GM11168 (cell line): ENCODE results near the gene RGS18.
"Not testable (repeated sequence)": the region's sequence is repeated elsewhere in the genome, so short reads cannot be mapped to it uniquely, and the experiment has no call there.

ENCODE experiments used
- in situ Hi-C: fragments of 300-500 bp; cut with MboI; formaldehyde crosslinking; loops from one replicate; pipeline ENCODE4 v1.12.0; 2022; ENCODE audit warnings: low sequenced_read_pairs; ENCODE audit not compliant: unreplicated experiment

RGS18 gene, protein sequence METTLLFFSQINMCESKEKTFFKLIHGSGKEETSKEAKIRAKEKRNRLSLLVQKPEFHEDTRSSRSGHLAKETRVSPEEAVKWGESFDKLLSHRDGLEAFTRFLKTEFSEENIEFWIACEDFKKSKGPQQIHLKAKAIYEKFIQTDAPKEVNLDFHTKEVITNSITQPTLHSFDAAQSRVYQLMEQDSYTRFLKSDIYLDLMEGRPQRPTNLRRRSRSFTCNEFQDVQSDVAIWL

DNA sequence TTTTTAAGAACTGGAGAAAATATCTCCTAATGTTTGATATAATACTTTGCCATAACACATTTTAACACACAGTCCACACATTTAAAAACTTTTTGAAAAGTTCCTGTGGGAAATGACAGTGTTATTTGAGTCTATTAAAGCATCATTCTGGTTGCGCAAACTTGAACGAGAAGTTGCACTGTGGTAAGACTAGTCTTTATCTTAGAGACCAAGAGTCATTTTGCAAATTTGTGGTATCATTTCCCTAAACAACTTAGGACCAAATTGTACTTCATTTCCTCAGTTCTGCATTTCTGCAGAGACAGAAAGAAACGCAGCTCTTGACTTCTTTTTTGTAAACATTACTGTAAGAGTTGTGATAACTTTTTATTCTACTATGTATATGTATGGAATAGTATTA, at the start of gene RGS18:
TSS of gene RGS18 (plus strand) at position 282 of the 400 bp plus-strand sequence. CDS start 176 bp downstream, outside the sequence.
- in situ Hi-C loops = no loop called here

DNA sequence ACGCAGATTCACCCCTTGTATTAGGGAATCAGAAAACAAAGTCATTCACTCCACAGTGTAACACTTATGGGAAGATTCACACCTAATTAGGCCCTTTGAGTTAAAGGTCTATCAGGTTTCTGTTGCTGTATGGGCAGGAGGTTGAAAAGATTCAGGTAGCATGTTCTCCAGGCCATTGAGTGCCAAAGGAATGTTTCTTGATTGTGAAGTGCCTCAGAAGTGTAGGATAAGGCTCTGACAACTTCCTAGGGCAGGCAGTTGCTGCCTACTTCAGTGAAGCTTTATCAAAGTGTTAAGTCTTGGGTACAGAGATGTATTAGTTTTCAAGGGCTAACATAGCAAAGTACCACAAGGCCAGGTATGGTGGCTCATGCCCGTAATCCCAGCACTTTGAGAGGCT, 48.7 kb upstream of the RGS18 start:
- in situ Hi-C loops = no loop called here

DNA sequence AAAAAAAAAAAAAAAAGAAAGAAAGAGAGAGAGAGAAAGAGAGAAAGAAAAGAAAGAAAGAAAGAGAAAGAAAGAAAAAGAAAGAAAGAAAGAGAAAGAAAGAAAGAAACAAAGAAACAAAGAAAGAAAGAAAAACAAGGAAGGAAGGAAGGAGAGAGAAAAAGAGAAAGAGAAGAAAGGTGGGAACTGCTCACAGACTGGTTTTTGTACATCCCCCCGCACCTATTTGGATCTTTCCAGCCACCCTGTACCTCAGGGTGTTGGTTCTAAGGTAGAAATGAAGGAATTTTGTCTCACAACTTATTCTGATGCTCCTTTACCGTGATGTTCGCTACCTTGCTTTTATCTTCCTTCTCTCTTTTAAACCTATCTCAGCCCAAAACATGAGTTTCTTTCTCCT, 43.3 kb upstream of the RGS18 start:
- in situ Hi-C loops = no loop called here

DNA sequence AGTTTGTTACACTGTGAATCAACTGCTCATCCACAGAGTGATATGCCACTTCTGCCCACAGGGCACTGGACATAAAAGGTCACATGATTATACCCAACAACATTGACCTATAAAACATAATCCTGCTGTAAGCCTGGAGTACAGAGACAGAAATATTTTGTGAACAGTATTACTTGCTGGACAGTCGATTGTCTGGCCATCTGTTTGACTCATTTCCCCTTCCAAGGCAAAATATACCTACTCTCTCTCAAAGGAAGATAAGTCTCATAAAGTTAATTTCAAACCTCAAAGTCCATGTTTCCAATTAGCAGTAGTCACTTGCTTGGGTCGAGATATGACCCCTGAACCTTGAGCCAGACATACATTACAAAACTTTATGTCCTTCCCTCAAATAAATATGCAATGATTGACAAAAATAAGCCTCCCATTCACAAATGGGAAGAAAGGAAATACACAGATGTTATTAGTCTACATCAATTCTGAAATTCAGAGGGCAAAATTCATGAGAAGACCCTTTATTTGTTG, 39.3 kb upstream of the RGS18 start:
- in situ Hi-C loops = no loop called here

DNA sequence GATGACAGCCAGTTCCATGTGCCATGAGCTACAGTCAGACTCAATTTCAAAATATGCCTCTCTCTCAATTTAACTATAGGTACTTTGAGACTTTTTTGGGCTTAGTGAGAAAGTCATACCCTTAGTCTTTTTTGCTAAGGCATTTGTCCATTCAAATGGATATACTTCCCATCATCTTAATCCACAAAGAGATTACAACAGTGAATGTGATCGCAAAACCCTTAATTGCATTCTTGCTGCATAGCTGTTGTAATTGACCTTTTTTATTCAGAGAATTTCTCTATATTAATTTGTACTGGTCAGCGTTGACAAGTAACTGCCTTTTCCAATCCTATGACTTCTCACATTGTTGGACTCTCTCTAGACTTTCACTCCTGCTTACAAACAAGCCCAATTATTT, 38.6 kb upstream of the RGS18 start:
- in situ Hi-C loops = no loop called here

DNA sequence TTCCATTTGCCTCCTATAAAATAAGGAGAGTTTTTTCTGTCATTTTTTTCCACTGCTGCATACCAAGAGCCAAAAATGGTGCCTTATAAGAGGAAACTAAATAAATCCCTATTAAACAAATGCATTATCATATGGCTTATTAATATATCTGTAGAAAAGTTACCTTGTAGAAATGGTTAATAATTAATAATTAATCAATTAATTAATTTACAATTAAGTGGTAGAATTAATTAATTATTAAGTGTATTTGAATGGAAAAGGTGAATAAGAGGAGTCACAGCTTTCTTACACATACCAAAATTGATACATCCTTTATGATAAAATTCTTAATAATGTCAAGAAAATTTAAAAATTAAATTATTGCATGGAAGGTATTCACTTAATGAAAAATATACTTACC, 35.6 kb upstream of the RGS18 start:
- in situ Hi-C loops = no loop called here

DNA sequence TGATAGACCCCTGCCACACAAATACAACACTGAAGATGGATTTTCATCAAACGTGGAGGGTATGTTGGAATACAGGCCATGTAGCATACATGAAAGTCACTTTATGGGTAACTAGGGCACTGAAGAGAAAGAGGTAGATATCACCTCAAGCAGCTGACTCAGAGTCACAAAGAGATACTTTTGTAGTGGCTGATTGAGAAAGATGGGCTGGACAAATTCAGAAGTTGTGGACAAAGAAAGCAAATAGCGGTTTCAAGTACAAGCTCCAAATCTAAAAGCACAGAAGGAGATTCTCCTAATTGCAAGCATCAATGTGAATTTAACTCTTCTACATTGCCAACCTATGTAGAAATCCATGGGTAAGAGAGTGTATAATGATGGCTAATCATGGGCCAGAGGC, 35.0 kb upstream of the RGS18 start:
- in situ Hi-C loops = no loop called here

DNA sequence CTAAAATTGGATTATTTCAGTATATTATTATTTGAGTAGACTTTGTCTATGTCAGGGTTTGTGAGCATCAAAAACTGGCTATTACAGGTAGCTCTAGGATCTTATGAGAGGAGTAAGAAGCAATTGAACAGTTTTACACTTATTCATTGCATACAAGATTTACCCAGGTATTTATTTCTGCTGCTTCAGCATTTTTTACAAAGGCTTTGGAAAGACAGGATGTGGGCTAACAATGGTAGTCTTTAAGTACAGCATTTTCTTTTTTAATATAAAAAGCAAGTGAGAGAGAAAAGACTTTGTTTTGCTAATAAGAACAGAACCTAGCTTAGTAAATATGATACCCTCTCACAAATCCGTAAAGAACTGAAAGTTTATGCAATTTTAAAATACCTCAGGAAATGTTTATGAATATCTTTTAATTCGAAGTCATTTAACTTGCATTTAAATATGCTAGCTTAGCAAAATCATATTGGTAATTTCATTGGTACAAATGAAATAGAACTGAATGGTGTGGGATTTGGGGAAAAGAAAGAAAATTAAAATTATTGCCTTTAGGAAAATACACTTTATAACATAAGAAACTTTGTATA, 32.1 kb upstream of the RGS18 start:
- in situ Hi-C loops = no loop called here

DNA sequence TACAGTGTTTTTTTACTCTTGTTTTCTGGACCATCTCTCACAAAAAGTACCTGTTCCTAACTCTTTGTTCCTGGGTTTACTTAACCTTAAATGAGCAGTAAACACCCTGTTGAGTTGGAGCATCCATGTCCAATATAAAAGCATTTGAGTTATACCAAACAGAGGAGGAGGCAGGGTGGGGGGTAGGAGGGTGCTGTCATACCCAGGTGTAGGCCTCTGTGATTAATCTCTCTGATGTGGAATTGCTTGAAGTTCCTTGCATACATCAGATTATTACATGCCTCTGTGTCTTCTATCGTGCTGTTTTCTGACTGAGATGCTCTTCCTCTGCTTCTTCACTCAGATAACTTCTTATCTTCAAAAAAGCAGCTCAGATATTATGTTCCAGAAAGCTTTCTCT, 28.1 kb upstream of the RGS18 start:
- in situ Hi-C loops = no loop called here

DNA sequence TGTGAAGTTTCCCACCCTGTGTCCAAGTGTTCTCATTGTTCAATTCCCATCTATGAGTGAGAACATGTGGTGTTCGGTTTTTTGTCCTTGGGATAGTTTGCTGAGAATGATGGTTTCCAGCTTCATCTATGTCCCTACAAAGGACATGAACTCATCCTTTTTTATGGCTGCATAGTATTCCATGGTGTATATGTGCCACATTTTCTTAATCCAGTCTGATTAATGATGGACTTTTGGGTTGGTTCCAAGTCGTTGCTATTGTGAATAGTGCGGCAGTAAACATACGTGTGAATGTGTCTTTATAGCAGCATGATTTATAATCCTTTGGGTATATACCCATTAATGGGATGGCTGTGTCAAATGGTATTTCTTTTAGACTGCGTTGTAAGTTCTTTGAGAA, 27.4 kb upstream of the RGS18 start:
- in situ Hi-C loops = not testable (repeated sequence)

DNA sequence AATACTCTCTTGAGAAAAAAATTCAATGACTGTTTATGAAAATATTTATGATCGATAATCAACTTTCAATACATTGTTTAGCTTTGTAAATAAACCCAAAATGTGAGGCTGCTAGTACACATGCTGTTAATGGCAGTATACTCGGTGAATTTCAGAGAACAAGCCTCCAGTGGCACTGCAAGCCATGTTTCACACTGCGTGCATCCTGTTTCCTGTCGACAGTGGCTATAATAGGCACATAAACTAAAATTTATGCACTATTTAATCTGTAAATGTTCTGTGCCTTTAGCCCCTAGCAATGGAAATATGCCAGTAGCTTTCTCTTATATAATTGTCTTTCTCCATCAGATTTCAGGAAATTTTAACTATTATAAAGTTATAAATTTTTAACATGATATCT, 26.3 kb upstream of the RGS18 start:
- in situ Hi-C loops = no loop called here

DNA sequence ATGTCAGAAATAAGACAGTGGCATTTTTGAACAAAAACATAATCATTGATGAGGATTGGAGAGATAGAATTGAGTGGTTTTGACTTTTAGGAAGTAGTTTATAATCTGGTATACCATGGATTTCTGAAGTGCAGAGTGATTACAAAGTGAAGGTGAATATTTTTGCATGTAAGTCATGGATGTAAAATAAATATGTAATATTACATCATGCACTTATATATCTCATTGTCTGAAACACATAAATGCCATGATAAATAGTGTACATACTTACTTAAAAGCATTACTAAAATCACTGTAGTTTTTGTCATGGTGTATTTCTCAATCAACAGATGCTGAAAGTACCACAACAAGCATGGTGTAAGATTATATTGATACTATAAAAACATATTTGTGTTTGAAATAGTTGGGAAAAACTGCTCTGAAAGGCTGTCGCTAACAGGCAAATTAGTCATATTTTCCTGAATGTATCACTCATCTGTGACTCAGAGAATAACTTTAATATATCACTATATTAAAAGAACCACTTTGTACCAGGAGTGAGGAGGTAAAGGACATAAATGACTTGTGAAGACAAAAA, 24.8 kb upstream of the RGS18 start:
- in situ Hi-C loops = no loop called here

DNA sequence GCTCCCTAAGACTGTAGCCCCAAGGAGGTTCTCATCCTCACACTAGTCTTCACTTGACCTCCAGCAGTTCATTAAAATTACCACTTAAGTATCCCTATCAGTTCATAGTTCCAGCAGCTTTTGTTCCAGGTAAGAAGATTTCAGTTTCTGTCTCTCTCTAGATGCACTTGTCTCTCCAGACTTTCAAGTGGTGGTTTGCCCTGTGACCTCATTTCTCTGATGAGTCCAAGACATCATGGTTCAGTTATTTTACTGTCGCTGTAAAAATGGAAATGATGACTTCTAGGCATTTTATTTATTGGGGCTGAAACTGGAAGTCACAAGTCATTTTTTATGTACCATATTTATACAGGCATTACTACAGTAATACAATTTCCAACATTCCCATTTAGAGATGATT, 17.9 kb upstream of the RGS18 start:
- in situ Hi-C loops = no loop called here

DNA sequence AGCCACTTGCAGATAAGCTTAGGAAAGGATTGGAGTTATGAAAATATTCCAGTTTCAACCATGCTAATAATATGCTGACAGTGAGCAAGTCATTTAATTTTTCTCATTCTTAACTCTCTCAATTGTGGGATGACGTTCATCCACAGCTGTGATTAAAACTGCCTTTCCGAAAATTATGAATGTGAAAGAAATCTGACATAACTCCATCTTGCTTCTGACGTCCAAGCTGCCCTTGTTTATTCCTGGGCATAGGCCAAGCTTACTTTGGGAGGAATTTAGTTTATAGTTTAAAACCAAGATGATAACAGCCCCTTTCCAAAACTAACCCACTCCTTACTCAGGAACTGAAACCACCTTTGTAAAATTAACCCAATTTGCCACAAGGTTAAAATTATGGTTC, 11.0 kb upstream of the RGS18 start:
- in situ Hi-C loops = no loop called here

DNA sequence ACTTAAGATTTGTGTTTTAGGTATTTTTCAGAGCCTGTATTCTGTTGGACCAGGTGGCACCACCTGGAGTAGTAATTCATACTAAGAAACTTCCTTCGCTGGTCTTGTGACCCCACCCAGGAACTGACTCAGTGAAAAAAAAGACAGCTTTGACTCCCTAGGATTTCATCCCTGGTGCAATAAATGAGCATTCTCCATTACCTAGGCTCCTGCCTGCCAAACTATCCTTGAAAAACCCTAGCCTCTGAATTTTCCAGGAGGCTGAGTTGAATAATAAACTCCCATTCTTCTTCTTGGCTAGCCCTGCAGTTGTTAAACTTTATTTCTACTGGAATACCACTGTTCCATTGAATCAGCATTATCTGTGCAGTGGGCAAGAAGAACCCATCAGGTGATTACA, 10.6 kb upstream of the RGS18 start:
- in situ Hi-C loops = no loop called here

DNA sequence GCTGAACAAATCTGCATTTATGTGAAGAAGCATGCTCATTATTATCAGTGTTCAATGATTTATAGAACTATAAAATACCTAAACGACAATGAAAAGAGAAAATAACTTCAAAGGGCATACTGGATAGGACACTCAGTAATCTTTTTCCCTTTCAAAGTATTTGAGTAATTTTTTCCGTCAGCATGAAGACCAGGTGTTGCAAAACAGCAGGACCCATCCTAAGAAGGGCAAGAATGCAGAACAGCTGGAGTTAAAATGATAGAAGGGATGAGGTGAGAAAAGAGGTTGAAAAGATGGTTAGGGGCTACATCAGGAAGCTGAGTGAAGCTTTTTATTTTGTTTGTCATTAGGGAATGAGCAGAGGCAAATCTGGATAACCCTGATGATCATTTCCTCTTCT, 7.1 kb upstream of the RGS18 start:
- in situ Hi-C loops = no loop called here

DNA sequence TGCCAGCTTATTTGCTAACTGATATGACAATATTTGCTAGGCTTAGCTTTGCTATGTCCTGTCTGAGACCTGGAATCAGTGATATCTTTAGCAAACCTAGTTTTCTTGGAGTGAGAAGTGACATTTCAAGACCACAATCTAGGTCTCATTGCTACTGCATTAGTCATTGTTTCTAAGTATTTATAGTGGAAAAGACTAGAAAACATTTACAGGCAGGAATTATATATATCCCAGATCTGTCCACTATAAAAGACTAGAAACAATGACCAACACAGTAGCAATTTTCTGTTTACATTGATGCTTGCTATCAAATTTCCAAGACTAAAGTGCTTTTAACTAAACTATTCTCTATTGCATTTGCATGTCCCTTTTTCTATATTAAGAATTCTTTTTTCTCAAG, 5.0 kb upstream of the RGS18 start:
- in situ Hi-C loops = no loop called here

DNA sequence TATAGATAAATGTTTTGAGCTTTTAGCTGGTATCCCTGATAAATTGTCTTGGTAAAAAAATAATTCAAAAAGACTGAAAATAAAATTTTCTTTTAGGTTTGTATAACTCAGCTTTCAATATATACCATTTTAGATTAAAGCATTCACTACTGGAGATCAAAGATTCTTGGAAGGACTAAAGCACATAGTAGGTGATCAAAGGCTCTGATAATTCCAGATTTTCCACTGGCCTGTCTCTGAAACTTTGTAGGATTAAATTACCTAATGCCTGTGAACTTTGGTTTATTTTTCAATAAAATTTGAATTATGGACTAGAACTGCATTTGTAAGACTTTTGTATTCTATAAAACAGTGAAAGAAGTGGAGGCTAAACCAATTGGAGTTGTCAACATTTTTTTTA, 1.2 kb upstream of the RGS18 start:
- in situ Hi-C loops = no loop called here

DNA sequence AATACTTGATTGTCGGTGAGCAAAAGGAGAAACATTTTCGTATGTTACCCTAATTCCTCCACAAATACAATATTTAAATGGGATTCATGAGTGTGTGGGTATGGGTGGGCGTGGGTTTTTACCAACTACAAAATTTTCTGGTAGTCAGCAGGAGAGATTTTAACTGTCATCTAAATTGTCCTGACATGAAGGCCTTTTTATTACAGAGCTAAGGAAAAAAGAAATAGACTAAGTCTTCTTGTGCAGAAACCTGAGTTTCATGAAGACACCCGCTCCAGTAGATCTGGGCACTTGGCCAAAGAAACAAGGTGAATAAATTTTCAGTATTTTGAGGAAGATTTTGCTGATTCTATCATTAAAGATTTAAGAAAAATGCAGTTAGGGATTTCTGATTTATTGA, 752 bp downstream of the RGS18 start:
- in situ Hi-C loops = no loop called here

DNA sequence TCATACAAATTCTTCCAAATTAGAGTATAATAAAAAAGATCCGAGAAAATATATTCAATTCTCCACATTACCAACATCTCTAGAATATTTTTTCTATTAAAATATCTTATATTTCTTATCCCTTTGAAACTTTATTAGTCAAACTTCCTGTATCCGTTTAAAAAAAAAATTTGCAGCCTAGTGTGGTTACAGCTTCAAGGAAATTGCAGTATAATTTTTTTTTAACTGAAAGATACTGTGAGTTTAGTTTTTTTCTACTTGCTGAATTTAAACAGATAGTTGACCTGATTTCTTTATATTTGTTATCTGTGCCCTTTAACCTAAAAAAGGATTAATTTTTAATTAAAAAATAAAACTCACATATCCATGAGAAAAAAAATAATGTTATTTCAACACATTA, 1.5 kb downstream of the RGS18 start:
- in situ Hi-C loops = no loop called here

DNA sequence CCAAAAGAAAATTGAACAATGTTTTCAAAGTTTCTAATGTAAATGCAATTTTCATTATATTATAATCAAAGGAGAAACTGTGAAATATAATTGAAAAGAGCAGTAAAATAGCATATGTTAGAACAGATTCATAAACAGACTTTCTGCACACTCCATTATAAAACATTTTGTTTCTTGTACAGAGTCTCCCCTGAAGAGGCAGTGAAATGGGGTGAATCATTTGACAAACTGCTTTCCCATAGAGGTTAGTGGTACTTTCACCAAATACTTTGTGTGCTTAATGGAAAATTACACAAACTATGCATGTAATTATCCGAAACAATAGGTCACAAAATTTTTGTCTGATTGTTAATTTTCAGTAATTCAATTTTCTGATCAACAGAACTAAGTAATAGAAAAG, 1.9 kb downstream of the RGS18 start:
- in situ Hi-C loops = no loop called here

DNA sequence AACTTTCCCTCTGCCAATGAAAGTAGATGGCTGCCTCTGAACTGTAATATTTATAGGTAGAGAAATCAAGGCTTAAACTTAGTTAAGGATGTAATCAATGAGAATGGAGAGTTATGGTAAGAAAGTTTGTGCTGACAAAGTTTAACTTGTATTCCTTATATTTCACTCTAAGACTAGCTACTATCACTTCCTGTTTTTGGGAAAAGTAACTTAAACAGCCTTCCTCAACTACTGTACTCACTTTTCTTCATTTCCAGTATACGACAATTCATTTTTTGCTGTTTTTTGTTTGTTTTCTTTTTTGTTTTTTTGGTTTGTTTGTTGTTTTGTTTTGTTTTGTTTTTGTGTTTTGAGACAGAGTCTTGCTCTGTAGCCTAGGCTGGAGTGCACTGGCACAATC, 3.7 kb downstream of the RGS18 start:
- in situ Hi-C loops = no loop called here
